Measurements from ENCODE around the gene URAD. TPM values are rescaled to one million over a fixed set of nuclear protein-coding genes. Genes with fewer than 3 reads are reported as not detected.
"Not testable (repeated sequence)": the region's sequence is repeated elsewhere in the genome, so short reads cannot be mapped to it uniquely, and the experiment has no call there.

URAD gene
- total RNA-seq, 2 experiments from 2014 or later, result not detected

- H3K27ac Mint-ChIP-seq, result no peak overlapping the region
- peaks cover 25% of the 10 kb centered on the region for H3K4me1 Mint-ChIP-seq (ENCODE audit: low read depth)
- no peaks in the 10 kb centered on the region for H3K36me3 Mint-ChIP-seq (ENCODE audit: low read depth)
- DNase-seq, result no peak
- peak overlapping the region; percentile 32 for H3K4me3 Mint-ChIP-seq
- H3K9me3 Mint-ChIP-seq, result no peaks in the 10 kb centered on the region
- CTCF ChIA-PET, result interaction anchor here (1.0 to 2.1 kb wide), 3 partner anchors 47 to 142 kb away, joined by 3 to 6 read pairs (median 3); partner anchors contain the start of gene PDX1
- peaks cover 76% of the 10 kb centered on the region for H3K27me3 Mint-ChIP-seq (ENCODE audit: low read depth)
- intact Hi-C loops (cut with micrococcal nuclease), result loop anchor here (2.0 to 5.0 kb wide), 2 partner anchors 43 to 176 kb away; partner anchors contain the start of gene GSX1
Observed at GRCh38 chr13:27967736-27968315, 20.7 kb downstream of the URAD start.

- Mint-ChIP-seq H3K9me3 (no peaks in the 10 kb centered on the region), H3K27ac (no peak overlapping the region), H3K4me1 (ENCODE audit: low read depth) (peaks cover 25% of the 10 kb centered on the region), H3K27me3 (ENCODE audit: low read depth) (peaks cover 79% of the 10 kb centered on the region), H3K36me3 (ENCODE audit: low read depth) (no peaks in the 10 kb centered on the region), H3K4me3 (no peak overlapping the region)
- intact Hi-C loops (cut with micrococcal nuclease), result loop anchor here (2.0 to 5.0 kb wide), 2 partner anchors 42 to 175 kb away; partner anchors contain the start of gene GSX1
- no peak for DNase-seq
- CTCF ChIA-PET, result interaction anchor here (1.0 to 1.4 kb wide), 2 partner anchors 139 to 141 kb away, joined by 3 read pairs; no protein-coding TSS in a partner anchor
Observed at GRCh38 chr13:27967203-27967735, 21.2 kb downstream of the URAD start.

GRCh38 chr13:27966641-27967202 lies 21.8 kb downstream of the URAD start:
- CTCF ChIA-PET, result interaction anchor here (2.9 kb wide), 1 partner anchor 140 kb away, joined by 17 read pairs; no protein-coding TSS in a partner anchor
- Mint-ChIP-seq H3K4me1 (ENCODE audit: low read depth) (peaks cover 25% of the 10 kb centered on the region), H3K27ac (no peak overlapping the region), H3K9me3 (no peaks in the 10 kb centered on the region), H3K27me3 (ENCODE audit: low read depth) (peaks cover 80% of the 10 kb centered on the region), H3K4me3 (no peak overlapping the region), H3K36me3 (ENCODE audit: low read depth) (no peaks in the 10 kb centered on the region)
- intact Hi-C loops (cut with micrococcal nuclease), result loop anchor here (2.0 to 5.0 kb wide), 2 partner anchors 42 to 174 kb away; partner anchors contain the start of gene GSX1
- DNase-seq, result no peak

- H3K4me1 Mint-ChIP-seq (ENCODE audit: low read depth), result peaks cover 28% of the 10 kb centered on the region
Observed at GRCh38 chr13:27965740-27966640, 22.5 kb downstream of the URAD start.

GRCh38 chr13:27965343-27965739 lies 23.2 kb downstream of the URAD start:
- H3K27ac Mint-ChIP-seq, result no peak overlapping the region
- H3K27me3 Mint-ChIP-seq (ENCODE audit: low read depth), result peaks cover 74% of the 10 kb centered on the region
- no peaks in the 10 kb centered on the region for H3K36me3 Mint-ChIP-seq (ENCODE audit: low read depth)
- H3K4me1 Mint-ChIP-seq (ENCODE audit: low read depth), result peaks cover 24% of the 10 kb centered on the region
- intact Hi-C loops (cut with micrococcal nuclease), result loop anchor here (5.0 kb wide), 1 partner anchor 173 kb away; the partner anchor contains the start of gene GSX1
- DNase-seq, result no peak
- CTCF ChIA-PET, result interaction anchor here (0.7 to 2.9 kb wide), 2 partner anchors 17 to 138 kb away, joined by 3 to 17 read pairs; no protein-coding TSS in a partner anchor
- H3K9me3 Mint-ChIP-seq, result no peaks in the 10 kb centered on the region
- no peak overlapping the region for H3K4me3 Mint-ChIP-seq

More at GRCh38 chr13:27965740-27966640, 22.5 kb downstream of the URAD start:
- no peak for DNase-seq
- Mint-ChIP-seq H3K36me3 (ENCODE audit: low read depth) (no peaks in the 10 kb centered on the region), H3K27me3 (ENCODE audit: low read depth) (peaks cover 77% of the 10 kb centered on the region), H3K27ac (no peak overlapping the region), H3K9me3 (no peaks in the 10 kb centered on the region), H3K4me3 (no peak overlapping the region)
- CTCF ChIA-PET, result interaction anchor here (0.7 to 2.9 kb wide), 2 partner anchors 17 to 139 kb away, joined by 3 to 17 read pairs; no protein-coding TSS in a partner anchor
- intact Hi-C loops (cut with micrococcal nuclease), result loop anchor here (2.0 to 5.0 kb wide), 2 partner anchors 41 to 174 kb away; partner anchors contain the start of gene GSX1

GRCh38 chr13:27964741-27965323 lies 23.7 kb downstream of the URAD start:
- Mint-ChIP-seq H3K27me3 (ENCODE audit: low read depth) (peaks cover 76% of the 10 kb centered on the region), H3K36me3 (ENCODE audit: low read depth) (no peaks in the 10 kb centered on the region), H3K4me3 (no peak overlapping the region), H3K27ac (no peak overlapping the region), H3K9me3 (no peaks in the 10 kb centered on the region), H3K4me1 (ENCODE audit: low read depth) (peaks cover 27% of the 10 kb centered on the region)
- DNase-seq, result no peak
- intact Hi-C loops (cut with micrococcal nuclease), result loop anchor here (5.0 kb wide), 1 partner anchor 173 kb away; the partner anchor contains the start of gene GSX1
- CTCF ChIA-PET, result interaction anchor here (2.9 kb wide), 1 partner anchor 138 kb away, joined by 17 read pairs; no protein-coding TSS in a partner anchor

- H3K27ac Mint-ChIP-seq; intact Hi-C loops (cut with micrococcal nuclease); H3K9me3 Mint-ChIP-seq; H3K36me3 Mint-ChIP-seq (ENCODE audit: low read depth); H3K4me3 Mint-ChIP-seq; DNase-seq: not testable (repeated sequence)
- Mint-ChIP-seq H3K27me3 (ENCODE audit: low read depth) (peaks cover 73% of the 10 kb centered on the region), H3K4me1 (ENCODE audit: low read depth) (peaks cover 21% of the 10 kb centered on the region)
- CTCF ChIA-PET, result interaction anchor here (2.9 kb wide), 1 partner anchor 137 kb away, joined by 17 read pairs; no protein-coding TSS in a partner anchor
Observed at GRCh38 chr13:27964206-27964605, 24.3 kb downstream of the URAD start.

GRCh38 chr13:27963491-27963890 lies 25.0 kb downstream of the URAD start:
- intact Hi-C loops (cut with micrococcal nuclease), result no loop called here
- Mint-ChIP-seq H3K27me3 (ENCODE audit: low read depth) (peaks cover 77% of the 10 kb centered on the region), H3K27ac (no peak overlapping the region), H3K4me3 (no peak overlapping the region), H3K4me1 (ENCODE audit: low read depth) (peaks cover 19% of the 10 kb centered on the region), H3K9me3 (no peaks in the 10 kb centered on the region), H3K36me3 (ENCODE audit: low read depth) (no peaks in the 10 kb centered on the region)
- DNase-seq, result no peak
- CTCF ChIA-PET, result no interaction called here

GRCh38 chr13:27962982-27963381 lies 25.5 kb downstream of the URAD start:
- Mint-ChIP-seq H3K4me1 (ENCODE audit: low read depth) (peaks cover 18% of the 10 kb centered on the region), H3K9me3 (no peaks in the 10 kb centered on the region), H3K36me3 (ENCODE audit: low read depth) (no peaks in the 10 kb centered on the region), H3K27ac (no peak overlapping the region), H3K4me3 (no peak overlapping the region), H3K27me3 (ENCODE audit: low read depth) (peaks cover 79% of the 10 kb centered on the region)
- DNase-seq, result no peak
- CTCF ChIA-PET, result interaction anchor here (1.9 kb wide), 1 partner anchor 136 kb away, joined by 7 read pairs; no protein-coding TSS in a partner anchor
- intact Hi-C loops (cut with micrococcal nuclease), result no loop called here

- intact Hi-C loops (cut with micrococcal nuclease), result no loop called here
- peaks cover 75% of the 10 kb centered on the region for H3K27me3 Mint-ChIP-seq (ENCODE audit: low read depth)
- H3K4me3 Mint-ChIP-seq, result no peak overlapping the region
- H3K36me3 Mint-ChIP-seq (ENCODE audit: low read depth), result no peaks in the 10 kb centered on the region
- CTCF ChIA-PET, result interaction anchor here (1.0 to 1.9 kb wide), 4 partner anchors 9 to 140 kb away, joined by 3 to 7 read pairs (median 3); no protein-coding TSS in a partner anchor
- DNase-seq, result no peak
- no peaks in the 10 kb centered on the region for H3K9me3 Mint-ChIP-seq
- H3K4me1 Mint-ChIP-seq (ENCODE audit: low read depth), result peaks cover 11% of the 10 kb centered on the region
- H3K27ac Mint-ChIP-seq, result no peak overlapping the region
Observed at GRCh38 chr13:27962128-27962841, 26.2 kb downstream of the URAD start.
